D721Med (cell line): ENCODE results near the gene MID1IP1.

Experiments
- DNase-seq: peaks from one replicate; pipeline ENCODE4 v3.0.0; 2011; ENCODE audit warnings: low spot score; ENCODE audit not compliant: insufficient read length
- FAIRE-seq: peaks from 2 replicates; lab custom pipeline; 2011; peaks lifted over from hg19 to GRCh38; lab: Jason Lieb, UNC
- CTCF ChIP-seq: IDR thresholded peaks from 2 replicates; pipeline ENCODE4 v1.5.1; 2012; ENCODE audit warnings: mild to moderate bottlenecking, control low read depth; ENCODE audit not compliant: insufficient read depth; ENCODE audit errors: missing control alignments

Gene MID1IP1

GRCh38 chrX:38774249-38774648 is 27.0 kb upstream of the MID1IP1 start:
- TF ChIP-seq CTCF, result no peak
- FAIRE-seq (no peak), DNase-seq (no peak)

GRCh38 chrX:38796946-38797345 is 4.3 kb upstream of the MID1IP1 start:
- TF ChIP-seq CTCF, result no peak
- FAIRE-seq (no peak), DNase-seq (no peak)

- FAIRE-seq (no peak), DNase-seq (no peak)
- TF ChIP-seq CTCF, result no peak
Measured at GRCh38 chrX:38798956-38799355, 2.3 kb upstream of the MID1IP1 start.

GRCh38 chrX:38799995-38800580 is 1.2 kb upstream of the MID1IP1 start:
- DNase-seq (no peak), FAIRE-seq (peak; percentile 44)
- TF ChIP-seq CTCF, result no peak

- DNase-seq (no peak), FAIRE-seq (no peak)
- no peak for TF ChIP-seq CTCF
Measured at GRCh38 chrX:38803243-38803587, 2.0 kb downstream of the MID1IP1 start.

GRCh38 chrX:38803588-38804431 is 2.6 kb downstream of the MID1IP1 start:
- FAIRE-seq (no peak), DNase-seq (peak; percentile 16)
- no peak for TF ChIP-seq CTCF

- no peak for TF ChIP-seq CTCF
- FAIRE-seq, result no peak
- DNase-seq, result no peak
Measured at GRCh38 chrX:38804432-38804681, 3.1 kb downstream of the MID1IP1 start.
